ENCODE data around the gene PDPK1. TPM values are rescaled to one million over a fixed set of nuclear protein-coding genes. Genes with fewer than 3 reads are reported as not detected.
"Not testable (repeated sequence)": the region's sequence is repeated elsewhere in the genome, so short reads cannot be mapped to it uniquely, and the experiment has no call there.

PDPK1 gene
- total RNA-seq, 2 experiments from 2014 or later: 43.3 to 46.1 TPM

DNA sequence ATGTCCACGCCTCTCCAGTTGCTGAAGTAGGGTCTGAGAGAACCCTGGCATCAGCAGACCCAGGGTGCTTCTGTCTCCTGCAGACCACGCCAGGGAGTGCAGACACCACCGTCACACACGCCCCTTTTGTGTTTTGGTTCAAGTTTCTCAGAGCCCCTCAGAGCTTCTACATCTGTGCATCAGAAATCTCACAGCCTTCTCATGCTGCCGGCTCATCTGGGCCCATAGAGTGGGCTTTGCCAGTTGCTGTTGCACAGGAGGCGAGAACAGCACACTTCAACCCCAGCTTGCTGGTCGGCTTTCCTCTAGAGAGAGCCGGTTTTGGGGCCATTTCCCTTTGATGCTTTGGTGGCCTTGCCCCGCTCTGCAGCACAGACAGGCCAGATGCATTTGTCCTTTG lies 60.9 kb downstream of the PDPK1 start:
- peak overlapping the region; percentile 19 for H3K27ac Mint-ChIP-seq

DNA sequence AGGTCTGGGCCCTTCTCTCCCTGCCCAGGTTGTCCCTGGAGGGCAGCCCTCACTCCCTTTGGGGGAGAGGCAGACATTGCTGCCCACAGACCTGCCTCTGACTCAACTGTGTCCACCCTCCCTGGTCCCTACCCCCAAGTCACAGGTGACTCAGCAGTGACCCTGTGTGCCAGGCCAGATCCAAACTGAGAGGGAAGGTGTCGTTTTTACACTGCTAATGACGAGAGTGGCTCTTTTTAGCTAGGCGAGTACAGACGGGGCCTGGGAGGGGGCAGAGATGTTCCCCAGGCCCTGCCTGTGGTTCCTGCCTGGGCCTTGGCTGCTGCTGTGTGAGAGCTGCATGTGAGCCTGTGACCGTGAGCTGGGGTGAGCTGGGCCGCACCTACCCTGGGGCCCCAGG lies 61.3 kb downstream of the PDPK1 start:
- H3K9me3 Mint-ChIP-seq; H3K27me3 Mint-ChIP-seq; POLR2A ChIA-PET; H3K27ac Mint-ChIP-seq; CTCF ChIA-PET; DNase-seq; H3K4me3 Mint-ChIP-seq; H3K36me3 Mint-ChIP-seq (ENCODE audit: low read depth): not testable (repeated sequence)
- peaks cover 12% of the 10 kb centered on the region for H3K4me1 Mint-ChIP-seq

More for the DNA sequence above, 60.9 kb downstream of the PDPK1 start:
- Mint-ChIP-seq H3K4me1 (peaks cover 12% of the 10 kb centered on the region), H3K9me3 (no peaks in the 10 kb centered on the region), H3K4me3 (no peak overlapping the region), H3K27me3 (no peaks in the 10 kb centered on the region), H3K36me3 (ENCODE audit: low read depth) (peaks cover 12% of the 10 kb centered on the region)
- DNase-seq: no peak
- ChIA-PET POLR2A (no interaction called here), CTCF (no interaction called here)

DNA sequence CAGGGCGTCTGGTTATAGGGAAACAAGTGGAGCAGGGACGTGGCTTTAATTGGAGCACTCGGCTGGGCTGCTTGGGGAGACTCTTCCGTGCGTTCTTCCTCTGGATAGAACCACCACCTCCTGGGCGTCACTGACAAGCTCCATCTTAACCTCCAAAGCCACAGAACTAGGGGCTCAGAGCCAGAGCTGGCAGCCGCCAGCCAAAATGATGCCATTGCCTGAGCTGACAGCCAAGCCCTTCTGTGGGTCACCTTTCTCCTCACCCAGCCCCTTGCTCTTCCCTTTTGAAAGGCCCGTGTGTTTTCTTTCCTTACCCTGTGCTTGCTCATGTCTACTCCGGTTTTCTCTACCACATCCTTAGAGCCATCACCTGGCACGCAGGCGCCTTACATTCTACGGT lies 62.0 kb downstream of the PDPK1 start:
- POLR2A ChIA-PET; H3K9me3 Mint-ChIP-seq; CTCF ChIA-PET; H3K27ac Mint-ChIP-seq; H3K36me3 Mint-ChIP-seq (ENCODE audit: low read depth); H3K4me3 Mint-ChIP-seq; DNase-seq; H3K27me3 Mint-ChIP-seq: not testable (repeated sequence)
- H3K4me1 Mint-ChIP-seq: peaks cover 12% of the 10 kb centered on the region

DNA sequence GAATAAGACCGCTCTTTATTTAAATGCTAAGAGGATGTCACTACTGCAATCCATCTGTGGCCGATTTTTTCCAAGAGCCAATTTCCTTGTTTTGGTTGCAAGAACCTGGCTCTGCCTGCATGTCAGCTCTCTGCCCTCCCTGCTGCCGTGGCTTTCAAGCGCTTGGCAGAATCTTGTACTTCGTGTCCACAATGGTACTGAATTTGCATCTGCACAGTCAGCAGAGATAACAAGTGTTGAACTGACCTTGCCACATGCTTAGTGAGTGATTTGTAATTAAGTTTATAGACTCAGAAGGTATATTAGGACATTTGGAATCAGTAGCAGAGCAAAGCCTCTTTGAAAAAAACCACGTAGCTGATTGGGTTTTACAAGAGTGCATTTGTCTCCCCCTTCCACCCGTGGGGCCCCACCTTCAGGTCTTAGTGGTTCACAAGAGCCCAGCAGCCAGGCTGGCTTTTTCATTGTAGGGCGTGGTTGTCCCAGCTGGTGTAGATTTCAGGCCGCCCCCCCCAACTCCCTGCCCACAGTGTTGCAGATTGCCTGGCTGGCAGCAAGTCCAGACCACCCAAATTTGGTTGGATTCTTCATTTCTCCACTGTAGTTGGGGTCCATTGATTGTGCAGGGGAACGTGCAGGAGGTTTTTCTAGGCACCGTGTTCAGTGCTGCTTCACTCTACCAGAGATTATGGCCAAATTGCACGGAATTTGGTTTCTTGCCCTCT lies 63.6 kb downstream of the PDPK1 start:
- H3K36me3 Mint-ChIP-seq (ENCODE audit: low read depth); H3K27me3 Mint-ChIP-seq; H3K4me3 Mint-ChIP-seq; CTCF ChIA-PET; POLR2A ChIA-PET; H3K9me3 Mint-ChIP-seq; H3K27ac Mint-ChIP-seq; DNase-seq: not testable (repeated sequence)
- H3K4me1 Mint-ChIP-seq: peaks cover 17% of the 10 kb centered on the region

DNA sequence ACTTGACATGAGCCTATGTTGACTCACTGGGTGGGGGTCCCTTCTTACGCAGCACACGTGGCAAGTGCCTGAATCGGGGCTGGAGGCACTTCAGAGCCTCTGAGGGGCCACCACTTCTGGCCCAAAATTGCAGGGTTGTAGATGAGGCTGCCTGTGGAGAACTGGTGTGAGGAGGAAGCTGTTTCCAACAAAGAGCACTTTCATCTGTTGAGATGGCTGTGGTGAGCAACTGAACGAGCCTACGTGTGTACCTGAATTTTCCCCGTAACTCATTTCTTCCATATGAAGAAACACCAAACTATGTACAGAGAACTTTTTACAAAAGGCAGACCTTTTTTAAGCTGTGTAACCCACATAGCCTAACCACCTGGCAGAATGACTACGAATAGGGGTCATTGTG lies 64.4 kb downstream of the PDPK1 start:
- H3K27me3 Mint-ChIP-seq; H3K9me3 Mint-ChIP-seq; H3K36me3 Mint-ChIP-seq (ENCODE audit: low read depth); DNase-seq; H3K4me3 Mint-ChIP-seq; POLR2A ChIA-PET: not testable (repeated sequence)
- peak overlapping the region; percentile 66 for H3K27ac Mint-ChIP-seq
- CTCF ChIA-PET: interaction anchor here (1.3 kb wide), 1 partner anchor 325 kb away, joined by 3 read pairs; no protein-coding TSS in a partner anchor
- H3K4me1 Mint-ChIP-seq: peaks cover 17% of the 10 kb centered on the region

DNA sequence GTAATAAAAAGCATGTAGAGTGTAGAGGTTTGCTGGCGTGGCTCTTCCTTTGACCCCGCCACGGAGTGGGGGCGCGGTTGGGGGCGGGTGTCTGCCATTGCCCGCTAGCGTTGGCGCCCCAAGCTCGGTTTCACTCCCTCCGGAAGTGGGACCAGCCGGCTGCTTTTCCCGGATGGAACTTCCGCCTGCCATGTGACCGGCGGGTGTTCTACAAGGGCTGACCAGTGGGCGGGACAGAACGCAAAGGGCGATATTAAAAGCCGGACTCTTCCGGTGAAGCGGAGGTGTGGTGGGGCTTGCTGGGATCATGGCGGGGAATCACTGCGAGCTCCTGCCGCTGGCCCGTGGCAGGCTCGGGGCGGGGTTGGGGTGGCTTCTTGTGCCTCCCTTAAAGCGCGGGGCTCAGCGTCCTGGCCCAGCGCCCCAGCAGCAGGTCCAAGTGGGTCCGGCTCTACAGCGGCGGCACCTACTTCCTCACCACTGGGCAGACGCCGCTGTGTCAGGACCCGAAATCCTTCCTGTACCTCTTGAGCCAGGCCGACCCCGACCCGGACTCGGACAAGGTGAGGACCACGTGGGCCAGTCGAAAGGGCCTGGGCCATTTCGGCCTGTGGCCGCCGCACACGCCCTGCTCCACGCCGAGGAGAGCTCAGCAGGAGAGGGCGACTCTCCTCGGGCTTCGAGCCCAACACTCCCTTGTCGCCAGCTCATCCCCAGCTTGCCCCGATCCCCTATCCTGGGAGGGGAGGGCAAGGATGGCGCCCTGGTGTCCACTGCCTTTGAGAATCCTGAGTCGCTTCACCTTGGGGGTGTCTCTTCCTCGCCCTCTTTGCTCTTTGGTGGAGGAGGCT lies 65.6 kb downstream of the PDPK1 start:
- H3K27ac Mint-ChIP-seq: peak overlapping the region; percentile 93
- ChIA-PET CTCF (interaction anchor here (1.3 kb wide), 1 partner anchor 323 kb away, joined by 3 read pairs; no protein-coding TSS in a partner anchor), POLR2A (no interaction called here)
- peaks cover 27% of the 10 kb centered on the region for H3K4me1 Mint-ChIP-seq
- peak; percentile 85 for DNase-seq
- H3K4me3 Mint-ChIP-seq: peak overlapping the region; percentile 94
- H3K9me3 Mint-ChIP-seq: no peaks in the 10 kb centered on the region
- peaks cover 8% of the 10 kb centered on the region for H3K36me3 Mint-ChIP-seq (ENCODE audit: low read depth)
- H3K27me3 Mint-ChIP-seq: no peaks in the 10 kb centered on the region

DNA sequence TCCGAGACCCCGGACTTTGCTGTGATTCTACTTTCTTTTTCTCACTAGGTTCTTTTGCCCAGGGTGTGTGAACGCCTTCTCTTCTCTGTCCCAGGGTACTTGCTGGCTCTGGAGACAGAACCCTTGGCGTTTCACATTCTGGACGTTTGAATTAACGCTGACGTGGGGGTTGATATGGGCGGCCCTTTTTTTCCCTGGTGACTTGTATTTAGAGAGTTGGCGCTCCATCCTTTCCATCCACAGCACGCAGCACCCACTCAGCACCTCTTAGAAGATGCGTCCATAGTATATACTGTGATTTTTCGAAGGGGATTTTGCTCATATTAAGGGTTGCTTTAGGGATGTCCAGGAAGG lies 66.2 kb downstream of the PDPK1 start:
- H3K27me3 Mint-ChIP-seq; CTCF ChIA-PET; POLR2A ChIA-PET; H3K36me3 Mint-ChIP-seq (ENCODE audit: low read depth); H3K9me3 Mint-ChIP-seq; DNase-seq: not testable (repeated sequence)
- Mint-ChIP-seq H3K27ac (peak overlapping the region; percentile 93), H3K4me1 (peaks cover 27% of the 10 kb centered on the region), H3K4me3 (peak overlapping the region; percentile 94)

DNA sequence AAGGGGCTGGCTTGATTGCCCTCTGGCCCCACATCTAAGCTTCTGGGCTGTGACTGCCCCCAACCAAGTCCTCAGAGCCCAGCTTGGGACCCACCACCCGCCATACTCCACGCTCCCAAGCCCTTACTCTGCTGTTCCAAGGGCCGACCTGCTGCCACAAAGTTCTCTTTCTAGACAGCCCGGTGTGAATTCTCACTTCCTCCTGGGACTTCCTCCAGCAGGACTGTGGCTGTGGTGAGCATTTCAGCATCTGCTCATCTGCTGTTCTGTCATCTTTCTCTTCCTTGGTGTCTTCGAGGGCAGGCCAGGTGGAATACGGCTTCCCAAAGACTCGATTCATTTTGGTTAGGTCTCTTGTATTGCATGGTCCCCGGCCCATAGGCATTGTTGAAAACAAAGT lies 69.0 kb downstream of the PDPK1 start:
- H3K36me3 Mint-ChIP-seq (ENCODE audit: low read depth); H3K9me3 Mint-ChIP-seq; POLR2A ChIA-PET; CTCF ChIA-PET; H3K4me3 Mint-ChIP-seq; H3K27me3 Mint-ChIP-seq; H3K27ac Mint-ChIP-seq; DNase-seq: not testable (repeated sequence)
- peaks cover 27% of the 10 kb centered on the region for H3K4me1 Mint-ChIP-seq

DNA sequence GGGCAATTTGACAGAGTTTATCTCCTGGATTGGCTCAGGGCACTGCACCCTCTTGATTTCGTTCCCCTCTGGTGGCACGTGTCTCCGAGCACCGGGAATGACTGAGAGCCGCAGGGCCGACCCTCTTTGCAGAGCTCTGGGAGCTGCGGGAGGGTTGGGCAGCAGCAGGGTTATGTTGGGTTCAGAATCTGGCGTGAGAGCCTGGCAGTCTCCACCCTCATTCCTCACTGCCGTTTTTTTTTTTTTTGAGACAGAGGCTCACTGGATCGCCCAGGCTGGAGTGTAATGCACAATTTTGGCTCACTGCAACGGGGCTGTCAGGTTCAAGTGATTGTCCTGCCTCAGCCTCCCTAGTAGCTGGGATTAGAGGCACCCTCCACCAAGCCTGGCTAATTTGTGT lies 71.5 kb downstream of the PDPK1 start:
- peaks cover 15% of the 10 kb centered on the region for H3K4me1 Mint-ChIP-seq
- H3K27me3 Mint-ChIP-seq; H3K9me3 Mint-ChIP-seq; H3K27ac Mint-ChIP-seq; H3K36me3 Mint-ChIP-seq (ENCODE audit: low read depth); CTCF ChIA-PET; DNase-seq; POLR2A ChIA-PET; H3K4me3 Mint-ChIP-seq: not testable (repeated sequence)

DNA sequence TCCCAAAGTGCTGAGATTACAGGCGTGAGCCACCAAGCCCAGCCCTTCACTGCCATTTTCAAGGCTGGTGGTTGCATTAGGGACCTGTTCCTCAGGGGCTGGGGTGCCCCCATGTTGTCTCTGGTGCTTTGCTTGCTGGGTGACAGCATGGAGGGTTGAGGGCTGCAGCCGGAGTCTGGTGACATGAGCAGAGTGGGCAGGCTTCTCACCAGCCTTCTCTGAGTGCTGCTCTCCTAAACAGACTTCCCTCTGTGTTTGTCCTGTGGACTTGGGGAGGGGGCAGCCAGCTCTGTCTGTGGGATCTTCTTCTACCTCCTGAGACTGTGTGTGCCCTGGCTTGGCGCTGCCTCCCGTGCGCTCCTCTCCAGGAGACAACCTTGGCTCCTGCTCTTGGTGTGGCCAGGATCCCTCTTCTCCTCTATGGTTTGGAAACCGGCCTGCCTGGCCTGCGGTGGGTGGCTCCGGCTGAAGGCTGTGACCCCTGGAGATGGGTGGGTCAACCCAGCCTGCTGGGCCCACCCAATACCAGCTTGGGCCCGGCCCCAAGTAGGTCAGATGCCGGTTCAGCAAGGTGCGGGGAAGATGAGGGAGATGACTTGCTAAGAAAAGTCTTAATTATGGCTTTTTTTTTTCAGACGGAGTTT lies 72.1 kb downstream of the PDPK1 start:
- Mint-ChIP-seq H3K4me1 (peaks cover 15% of the 10 kb centered on the region), H3K27me3 (no peaks in the 10 kb centered on the region), H3K9me3 (no peaks in the 10 kb centered on the region), H3K4me3 (no peak overlapping the region), H3K36me3 (ENCODE audit: low read depth) (peaks cover 7% of the 10 kb centered on the region), H3K27ac (no peak overlapping the region)
- POLR2A ChIA-PET: no interaction called here
- CTCF ChIA-PET: no interaction called here
- no peak for DNase-seq

DNA sequence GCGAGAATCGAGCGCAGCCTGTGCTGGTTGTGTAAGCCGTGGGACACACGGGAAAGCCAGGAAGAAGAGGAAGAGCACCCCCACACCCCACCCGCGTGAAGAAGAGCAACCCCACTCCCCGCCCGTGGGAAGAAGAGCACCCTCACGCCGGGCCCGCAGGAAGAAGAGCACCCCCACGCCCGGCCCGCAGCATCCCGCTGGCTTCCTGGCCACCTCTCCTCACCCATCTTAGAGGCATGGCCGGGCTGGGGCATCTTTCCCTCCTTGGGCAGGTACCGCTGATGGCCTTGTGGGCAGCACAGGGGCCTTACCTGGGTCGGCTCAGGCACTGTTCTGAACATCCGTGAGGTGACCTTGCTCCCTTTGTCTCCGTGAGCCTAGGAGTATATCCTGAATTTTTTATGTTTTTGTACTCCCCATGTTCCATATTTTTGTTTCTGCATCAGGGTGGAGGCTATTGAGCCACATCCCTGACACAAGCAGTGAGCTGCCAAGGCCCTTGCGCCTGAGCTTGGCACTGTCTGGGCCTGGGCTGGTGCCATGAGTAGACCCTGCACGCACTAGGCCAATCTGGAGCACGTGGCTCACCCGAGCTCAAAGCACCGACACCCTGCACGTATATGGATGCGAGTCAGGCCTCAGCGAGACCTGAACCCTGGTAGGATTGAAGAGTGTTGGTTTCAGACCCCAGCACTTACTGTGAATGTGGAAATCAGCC lies 73.1 kb downstream of the PDPK1 start:
- H3K27ac Mint-ChIP-seq: no peak overlapping the region
- POLR2A ChIA-PET: no interaction called here

DNA sequence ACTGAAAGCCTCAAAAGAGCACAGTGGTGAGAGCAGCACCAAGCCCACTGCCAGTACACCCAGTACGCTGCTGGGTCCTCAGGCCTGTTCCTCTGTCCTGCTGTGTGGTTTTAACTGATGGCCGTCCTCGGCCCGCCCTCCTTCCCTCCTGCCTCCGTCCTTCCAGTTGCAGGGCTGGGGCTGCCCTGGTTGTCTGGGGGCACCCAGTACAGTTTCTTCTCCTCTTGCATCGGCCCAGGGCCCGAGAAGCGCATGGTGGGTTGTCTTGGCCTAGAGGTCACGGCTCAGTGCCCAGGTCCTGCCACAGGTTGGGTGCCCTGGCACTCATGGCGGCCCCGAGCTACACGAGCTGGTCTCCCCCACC lies 73.7 kb downstream of the PDPK1 start:
- no peak overlapping the region for H3K27ac Mint-ChIP-seq
- no peaks in the 10 kb centered on the region for H3K9me3 Mint-ChIP-seq
- peaks cover 4% of the 10 kb centered on the region for H3K36me3 Mint-ChIP-seq (ENCODE audit: low read depth)
- H3K4me1 Mint-ChIP-seq: peaks cover 10% of the 10 kb centered on the region
- no peak overlapping the region for H3K4me3 Mint-ChIP-seq
- DNase-seq: no peak
- POLR2A ChIA-PET: no interaction called here
- CTCF ChIA-PET: no interaction called here
- no peaks in the 10 kb centered on the region for H3K27me3 Mint-ChIP-seq

More for the DNA sequence above, 73.1 kb downstream of the PDPK1 start:
- no peaks in the 10 kb centered on the region for H3K9me3 Mint-ChIP-seq
- H3K4me3 Mint-ChIP-seq: no peak overlapping the region
- peaks cover 4% of the 10 kb centered on the region for H3K36me3 Mint-ChIP-seq (ENCODE audit: low read depth)
- no peaks in the 10 kb centered on the region for H3K27me3 Mint-ChIP-seq
- no peak for DNase-seq
- CTCF ChIA-PET: no interaction called here
- H3K4me1 Mint-ChIP-seq: peaks cover 10% of the 10 kb centered on the region

DNA sequence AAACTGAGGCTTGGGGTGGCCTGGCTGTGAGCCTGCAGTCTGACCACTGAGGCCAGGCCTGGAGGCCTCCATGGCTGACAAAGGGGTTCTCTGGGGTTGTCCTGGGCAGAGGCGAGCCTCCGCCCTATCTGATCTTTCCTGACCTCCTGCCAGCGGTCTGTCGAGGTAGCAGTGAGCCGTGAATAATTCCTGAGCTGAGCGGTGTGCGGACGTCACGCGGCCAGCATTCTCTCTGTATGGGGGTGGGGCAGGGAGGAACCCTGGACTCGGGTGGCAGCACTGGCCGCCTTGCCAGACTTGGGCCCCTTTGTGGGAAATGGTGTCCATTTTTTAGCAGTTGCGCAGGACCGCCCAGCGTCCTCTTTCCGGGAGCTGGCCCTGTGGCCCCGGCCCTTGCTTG lies 74.1 kb downstream of the PDPK1 start:
- POLR2A ChIA-PET; H3K4me1 Mint-ChIP-seq; H3K27me3 Mint-ChIP-seq; CTCF ChIA-PET; H3K9me3 Mint-ChIP-seq; H3K36me3 Mint-ChIP-seq (ENCODE audit: low read depth); DNase-seq; H3K27ac Mint-ChIP-seq; H3K4me3 Mint-ChIP-seq: not testable (repeated sequence)

All from activated CD4-positive, alpha-beta T cell treated with anti-CD3 and anti-CD28 coated beads, Interleukin-2, amount 10 ng/mL, durations not matched to agents 7 days and 5 days (primary cell).